Activated CD4-positive, CD25-positive, alpha-beta regulatory T cell (primary cell): Measurements from ENCODE around the gene XPOT.

Source experiments
- DNase-seq, 4 experiments: peaks; one replicate each; lab custom pipeline; 2025; lab: John Stamatoyannopoulos, UW

The XPOT gene

GRCh38 chr12:64427988-64428387, 23.8 kb downstream of the XPOT start:
- DNase-seq: no peak

- no peak for DNase-seq
Observed at GRCh38 chr12:64428956-64429355, 24.8 kb downstream of the XPOT start.

- DNase-seq: no peak
Observed at GRCh38 chr12:64430886-64431285, 26.7 kb downstream of the XPOT start.

- DNase-seq: no peak
Observed at GRCh38 chr12:64431791-64432190, 27.6 kb downstream of the XPOT start.

GRCh38 chr12:64433915-64434314, 29.7 kb downstream of the XPOT start:
- no peak for DNase-seq

GRCh38 chr12:64440100-64440499, 35.9 kb downstream of the XPOT start:
- no peak for DNase-seq

- no peak for DNase-seq
Observed at GRCh38 chr12:64445490-64445889, 41.3 kb downstream of the XPOT start.

GRCh38 chr12:64446295-64446694, 42.1 kb downstream of the XPOT start:
- DNase-seq: no peak

- DNase-seq: no peak
Observed at GRCh38 chr12:64450057-64450640, 46.0 kb downstream of the XPOT start.

- no peak for DNase-seq
Observed at GRCh38 chr12:64450711-64451486, 46.7 kb downstream of the XPOT start.

- DNase-seq: peak; percentile 26 to 60 (median 47)
Observed at GRCh38 chr12:64451687-64452558, 47.7 kb downstream of the XPOT start, which contains the start of gene TBK1. TSS of gene TBK1 (plus strand) at chr12:64452120. CDS start at chr12:64455871, 3,751 bp downstream.

GRCh38 chr12:64452559-64453329, 48.6 kb downstream of the XPOT start:
- no peak for DNase-seq

- DNase-seq: no peak
Observed at GRCh38 chr12:64455506-64455905, 51.3 kb downstream of the XPOT start.

GRCh38 chr12:64456119-64456518, 51.9 kb downstream of the XPOT start:
- DNase-seq: no peak

GRCh38 chr12:64457032-64457431, 52.8 kb downstream of the XPOT start:
- no peak for DNase-seq

- DNase-seq: no peak
Observed at GRCh38 chr12:64457466-64457865, 53.3 kb downstream of the XPOT start.

- no peak for DNase-seq
Observed at GRCh38 chr12:64457923-64458322, 53.7 kb downstream of the XPOT start.

GRCh38 chr12:64459394-64459891, 55.3 kb downstream of the XPOT start:
- DNase-seq: peak in 1 of 4 experiments; percentile 3

- DNase-seq: no peak
Observed at GRCh38 chr12:64461634-64462414, 57.6 kb downstream of the XPOT start.

GRCh38 chr12:64466178-64466577, 62.0 kb downstream of the XPOT start:
- no peak for DNase-seq

- DNase-seq: no peak
Observed at GRCh38 chr12:64468966-64469365, 64.8 kb downstream of the XPOT start.
